T47D (cell line): ENCODE measurements around the gene TCF7L2.

ENCODE experiments used
- DNase-seq, 2 experiments: peaks; one replicate each; pipeline versions ENCODE4 v3.0.0 to v3.0.0-alpha.2; 2011 to 2012; ENCODE audit warnings: low read depth in 1 of 2, low spot score in 1 of 2
- JUND ChIP-seq: IDR thresholded peaks from 2 replicates; pipeline ENCODE4 v1.6.1; 2012; ENCODE audit warnings: low read depth
- in situ Hi-C: cut with HindIII; loops from 2 replicates; pipeline ENCODE4 v1.10.0; 2016; ENCODE audit warnings: low sequenced_read_pairs, low pct_unique_long_range_greater_than_20kb

TCF7L2 gene

GRCh38 chr10:113122947-113123346 lies 172.9 kb downstream of the TCF7L2 start:
- no peak for TF ChIP-seq JUND
- no peak for DNase-seq
- in situ Hi-C loops = no loop called here

GRCh38 chr10:113124724-113125123 lies 174.7 kb downstream of the TCF7L2 start:
- in situ Hi-C loops = no loop called here
- no peak for TF ChIP-seq JUND
- DNase-seq = no peak

GRCh38 chr10:113125612-113126011 lies 175.6 kb downstream of the TCF7L2 start:
- in situ Hi-C loops = no loop called here
- DNase-seq = no peak
- no peak for TF ChIP-seq JUND

- peak; percentile 27 to 68 for DNase-seq
- in situ Hi-C loops = no loop called here
- TF ChIP-seq JUND = no peak
Measured at GRCh38 chr10:113126229-113127201, 176.5 kb downstream of the TCF7L2 start.

GRCh38 chr10:113127261-113127900 lies 177.3 kb downstream of the TCF7L2 start:
- no peak for DNase-seq
- TF ChIP-seq JUND = no peak
- in situ Hi-C loops = no loop called here

- in situ Hi-C loops = no loop called here
Measured at GRCh38 chr10:113127901-113128283, 177.8 kb downstream of the TCF7L2 start.

GRCh38 chr10:113128450-113129070 lies 178.5 kb downstream of the TCF7L2 start:
- in situ Hi-C loops = no loop called here
- TF ChIP-seq JUND = no peak
- no peak for DNase-seq

More at GRCh38 chr10:113127901-113128283, 177.8 kb downstream of the TCF7L2 start:
- DNase-seq = no peak
- no peak for TF ChIP-seq JUND

GRCh38 chr10:113129117-113129516 lies 179.1 kb downstream of the TCF7L2 start:
- no peak for TF ChIP-seq JUND
- no peak for DNase-seq
- in situ Hi-C loops = no loop called here

- in situ Hi-C loops = no loop called here
- DNase-seq = no peak
Measured at GRCh38 chr10:113130014-113130641, 180.1 kb downstream of the TCF7L2 start.

GRCh38 chr10:113131613-113132261 lies 181.7 kb downstream of the TCF7L2 start:
- in situ Hi-C loops = no loop called here
- no peak for DNase-seq
- no peak for TF ChIP-seq JUND

More at GRCh38 chr10:113130014-113130641, 180.1 kb downstream of the TCF7L2 start:
- no peak for TF ChIP-seq JUND

GRCh38 chr10:113132591-113133121 lies 182.6 kb downstream of the TCF7L2 start:
- no peak for DNase-seq
- no peak for TF ChIP-seq JUND
- in situ Hi-C loops = no loop called here
